ENCODE data around the gene BBX.

DNA sequence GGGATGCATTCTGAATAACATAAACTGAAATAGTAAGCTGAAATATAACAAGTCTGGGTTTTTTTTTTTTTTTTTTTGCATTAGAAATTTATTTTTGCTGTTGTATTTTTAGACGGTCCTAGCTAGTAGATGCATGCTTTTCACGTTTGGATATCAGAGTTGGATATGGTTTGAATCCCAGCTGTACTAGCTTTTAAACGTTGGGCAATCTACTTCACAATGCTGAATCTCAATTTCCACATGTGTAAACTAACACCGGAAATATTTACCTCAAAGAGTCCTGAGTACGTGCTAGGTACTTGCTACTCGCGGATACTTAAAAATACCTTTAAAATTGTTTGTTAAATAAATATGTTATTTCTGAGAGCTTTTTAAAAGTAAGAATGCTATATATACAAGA lies 139.8 kb downstream of the BBX start:
- TF ChIP-seq POLR2AphosphoS5 (IDR thresholded peaks at IDR 0.05; ENCODE audit: low read depth, low read length), result no peak
- no peak for TF ChIP-seq POLR2A (IDR thresholded peaks at IDR 0.05; ENCODE audit: low read depth, low read length)

Data from GM12892 (cell line).